WERI-Rb-1 (cell line): ENCODE measurements around the gene RIIAD1.

ENCODE experiments used
- DNase-seq: peaks from one replicate; pipeline ENCODE4 v3.0.0-alpha.2; 2020
- H3K27ac ChIP-seq: fragments of 250-450 bp; sonication (Bioruptor Pico); 2 replicates; pipeline ENCODE4 v1.5.1; 2020; ENCODE audit warnings: mild to moderate bottlenecking, moderate library complexity
- H3K27me3 ChIP-seq: fragments of 250-450 bp; sonication (Bioruptor Pico); 2 replicates; pipeline ENCODE4 v1.5.1; 2021; ENCODE audit warnings: mild to moderate bottlenecking, low read depth, moderate library complexity; ENCODE audit not compliant: insufficient read depth, severe bottlenecking
- H3K36me3 ChIP-seq: fragments of 250-450 bp; sonication (Bioruptor Pico); 2 replicates; pipeline ENCODE4 v1.5.1; 2020; ENCODE audit warnings: mild to moderate bottlenecking, moderate library complexity
- H3K4me3 ChIP-seq: 2 replicates; pipeline ENCODE4 v1.5.1; 2011; ENCODE audit warnings: low read depth, mild to moderate bottlenecking, control low read depth, low read length
- H3K9me3 ChIP-seq: fragments of 250-450 bp; sonication (Bioruptor Pico); 2 replicates; pipeline ENCODE4 v1.5.1; 2021; ENCODE audit warnings: mild to moderate bottlenecking, moderate library complexity; ENCODE audit not compliant: severe bottlenecking
- TF ChIP-seq, protein P1 (sequence below): IDR thresholded peaks from 2 replicates; pipeline ENCODE4 v1.5.1; 2011; ENCODE audit warnings: low read depth, mild to moderate bottlenecking, control low read depth, inconsistent platforms, low read length

Gene RIIAD1

DNA sequence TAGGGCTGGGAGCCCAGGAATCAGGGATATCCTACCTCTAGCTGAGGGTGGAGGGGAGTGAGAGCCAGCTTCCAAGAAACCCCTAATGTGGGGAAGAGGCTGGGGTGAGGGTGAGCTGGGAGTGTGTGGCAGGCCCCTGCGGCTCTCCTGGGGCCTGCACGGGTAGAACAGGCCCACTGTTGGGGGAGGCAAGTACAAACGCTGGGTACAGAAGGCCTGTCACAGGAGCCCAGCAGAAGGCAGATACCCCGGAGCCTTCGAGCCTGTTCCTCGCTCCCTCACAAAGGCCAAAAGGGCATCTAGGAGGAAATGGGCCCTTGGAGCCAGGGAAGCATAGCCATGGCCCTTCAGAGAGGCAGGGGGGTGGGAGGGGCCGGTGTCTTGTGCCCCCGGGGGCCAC, 18.4 kb upstream of the RIIAD1 start:
- H3K4me3 ChIP-seq = no peak overlapping the region
- H3K27ac ChIP-seq = peak overlapping the region; percentile 10; the same call in 1 of the 2 replicates
- H3K27me3 ChIP-seq = no peaks in the 10 kb centered on the region
- no peaks in the 10 kb centered on the region for H3K9me3 ChIP-seq
- TF ChIP-seq, protein P1, sequence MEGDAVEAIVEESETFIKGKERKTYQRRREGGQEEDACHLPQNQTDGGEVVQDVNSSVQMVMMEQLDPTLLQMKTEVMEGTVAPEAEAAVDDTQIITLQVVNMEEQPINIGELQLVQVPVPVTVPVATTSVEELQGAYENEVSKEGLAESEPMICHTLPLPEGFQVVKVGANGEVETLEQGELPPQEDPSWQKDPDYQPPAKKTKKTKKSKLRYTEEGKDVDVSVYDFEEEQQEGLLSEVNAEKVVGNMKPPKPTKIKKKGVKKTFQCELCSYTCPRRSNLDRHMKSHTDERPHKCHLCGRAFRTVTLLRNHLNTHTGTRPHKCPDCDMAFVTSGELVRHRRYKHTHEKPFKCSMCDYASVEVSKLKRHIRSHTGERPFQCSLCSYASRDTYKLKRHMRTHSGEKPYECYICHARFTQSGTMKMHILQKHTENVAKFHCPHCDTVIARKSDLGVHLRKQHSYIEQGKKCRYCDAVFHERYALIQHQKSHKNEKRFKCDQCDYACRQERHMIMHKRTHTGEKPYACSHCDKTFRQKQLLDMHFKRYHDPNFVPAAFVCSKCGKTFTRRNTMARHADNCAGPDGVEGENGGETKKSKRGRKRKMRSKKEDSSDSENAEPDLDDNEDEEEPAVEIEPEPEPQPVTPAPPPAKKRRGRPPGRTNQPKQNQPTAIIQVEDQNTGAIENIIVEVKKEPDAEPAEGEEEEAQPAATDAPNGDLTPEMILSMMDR = no peak
- peaks cover 95% of the 10 kb centered on the region for H3K36me3 ChIP-seq
- no peak for DNase-seq

- Histone ChIP-seq H3K9me3 (no peaks in the 10 kb centered on the region), H3K27me3 (no peaks in the 10 kb centered on the region), H3K27ac (peak overlapping the region; percentile 38), H3K36me3 (peaks cover 97% of the 10 kb centered on the region), H3K4me3 (no peak overlapping the region)
- TF ChIP-seq, protein P1 = no peak
- no peak for DNase-seq
These were observed 17.5 kb upstream of the RIIAD1 start for GRCh38 chr1:151703813-151704212.

- H3K27ac ChIP-seq = peak overlapping the region; percentile 38
- no peak for DNase-seq
- H3K36me3 ChIP-seq = peaks cover 97% of the 10 kb centered on the region
- H3K9me3 ChIP-seq = no peaks in the 10 kb centered on the region
- no peak overlapping the region for H3K4me3 ChIP-seq
- H3K27me3 ChIP-seq = no peaks in the 10 kb centered on the region
- TF ChIP-seq, protein P1 = no peak
These were observed 17.1 kb upstream of the RIIAD1 start for GRCh38 chr1:151704246-151704645.

GRCh38 chr1:151705146-151705545, 16.2 kb upstream of the RIIAD1 start:
- no peak overlapping the region for H3K4me3 ChIP-seq
- H3K36me3 ChIP-seq = peaks cover 97% of the 10 kb centered on the region
- no peak for DNase-seq
- peak overlapping the region; percentile 38; the same call in 1 of the 2 replicates for H3K27ac ChIP-seq
- H3K9me3 ChIP-seq = no peaks in the 10 kb centered on the region
- no peaks in the 10 kb centered on the region for H3K27me3 ChIP-seq
- TF ChIP-seq, protein P1 = no peak

DNA sequence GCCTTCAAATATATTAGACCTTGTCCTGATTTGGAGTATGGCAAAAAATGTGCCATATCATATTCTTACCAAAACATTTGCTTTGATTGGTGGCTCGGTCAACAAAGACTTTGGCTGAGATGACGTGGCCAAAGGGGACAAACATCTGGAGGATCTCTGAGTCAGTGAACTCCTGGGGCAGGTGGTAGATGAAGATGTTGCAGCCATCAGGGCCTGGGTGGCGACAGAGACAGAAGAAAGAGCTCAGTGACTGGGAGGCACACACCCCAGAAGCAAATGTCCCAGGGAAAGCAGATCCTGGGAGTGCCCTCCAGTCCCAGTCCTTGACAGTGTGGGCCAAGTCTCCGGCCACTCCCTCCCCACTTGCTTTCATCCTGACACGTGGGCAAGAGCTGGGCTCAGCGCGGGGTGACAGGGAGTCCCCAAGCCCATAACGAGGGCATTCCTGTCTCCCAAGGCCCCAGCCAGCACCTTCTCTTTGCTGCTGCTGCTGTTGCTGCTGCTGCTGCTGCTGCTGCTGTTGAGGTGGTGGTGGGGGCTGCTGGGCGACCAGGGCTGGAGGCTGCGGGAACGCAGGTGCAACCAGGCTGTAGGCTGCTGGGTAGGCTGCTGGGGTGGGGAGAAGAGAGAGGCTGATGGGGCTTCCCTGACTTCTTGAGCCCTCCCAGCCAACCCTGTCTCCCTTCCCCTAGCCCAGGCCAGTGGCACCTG, 15.4 kb upstream of the RIIAD1 start:
- peak; percentile 7 for DNase-seq
- Histone ChIP-seq H3K27me3 (no peaks in the 10 kb centered on the region), H3K4me3 (no peak overlapping the region), H3K36me3 (peaks cover 95% of the 10 kb centered on the region), H3K27ac (peak overlapping the region; percentile 10; the same call in 1 of the 2 replicates), H3K9me3 (no peaks in the 10 kb centered on the region)
- TF ChIP-seq, protein P1 = no peak
